Liver (tissue), 9 donors: Measurements from ENCODE around the gene PTPRD. TPM values are rescaled to one million over a fixed set of nuclear protein-coding genes. Genes with fewer than 3 reads are reported as not detected.

Experiments used
- DNase-seq: peaks from one replicate; pipeline ENCODE4 v3.0.0-alpha.2; 2017; ENCODE audit warnings: low spot score
- H3K27ac ChIP-seq, 2 donors: one replicate each; pipeline ENCODE4 v1.7.0; 2013; ENCODE audit warnings: inconsistent platforms in 2 of 2, low read length in 2 of 2, control low read depth in 1 of 2, low read depth in 1 of 2, mild to moderate bottlenecking in 1 of 2
- H3K27me3 ChIP-seq, 4 donors: one replicate each; pipeline versions ENCODE4 v1.6.1 to v1.7.0; 2013; ENCODE audit warnings: low read length in 3 of 4, inconsistent platforms in 1 of 4, mild to moderate bottlenecking in 1 of 4, moderate library complexity in 1 of 4; ENCODE audit not compliant: control insufficient read depth in 4 of 4, insufficient read depth in 4 of 4
- H3K36me3 ChIP-seq, 4 donors: one replicate each; pipeline versions ENCODE4 v1.6.1 to v1.7.0; 2013; ENCODE audit warnings: low read length in 3 of 4, mild to moderate bottlenecking in 3 of 4, low read depth in 1 of 4, moderate library complexity in 1 of 4; ENCODE audit not compliant: control insufficient read depth in 4 of 4, insufficient read depth in 3 of 4
- H3K4me1 ChIP-seq, 4 donors: one replicate each; pipeline versions ENCODE4 v1.6.1 to v1.7.0; 2013; ENCODE audit warnings: low read length in 3 of 4, mild to moderate bottlenecking in 3 of 4, moderate library complexity in 1 of 4; ENCODE audit not compliant: control insufficient read depth in 4 of 4, insufficient read depth in 4 of 4
- H3K4me3 ChIP-seq, 3 donors: one replicate each; pipeline versions ENCODE4 v1.6.1 to v1.7.0; 2013; ENCODE audit warnings: low read length in 3 of 3, control low read depth in 1 of 3, low read depth in 1 of 3, mild to moderate bottlenecking in 1 of 3
- H3K9ac ChIP-seq, 2 donors: one replicate each; pipeline ENCODE4 v1.7.0; 2013; ENCODE audit warnings: low read length in 2 of 2, mild to moderate bottlenecking in 2 of 2, moderate library complexity in 2 of 2, control low read depth in 1 of 2, low read depth in 1 of 2
- H3K9me3 ChIP-seq, 4 donors: one replicate each; pipeline versions ENCODE4 v1.6.1 to v1.7.0; 2013; ENCODE audit warnings: low read length in 3 of 4; ENCODE audit not compliant: control insufficient read depth in 4 of 4
- FOXA1 ChIP-seq: IDR thresholded peaks from 2 replicates; pipeline ENCODE4 v1.6.1; 2016; ENCODE audit warnings: antibody characterized with exemption
- FOXA2 ChIP-seq: IDR thresholded peaks from 2 replicates; pipeline ENCODE4 v1.6.1; 2016; ENCODE audit warnings: antibody characterized with exemption
- GABPA ChIP-seq, 2 donors: IDR thresholded peaks in 1 of 2; conservative IDR thresholded peaks in 1 of 2; 2 replicates each; pipeline ENCODE4 v1.6.1; 2016; ENCODE audit warnings: antibody characterized with exemption in 2 of 2, mild to moderate bottlenecking in 1 of 2, moderate library complexity in 1 of 2
- HNF4A ChIP-seq, 2 donors: conservative IDR thresholded peaks; 2 replicates each; pipeline ENCODE4 v1.6.1; 2016; ENCODE audit warnings: antibody characterized with exemption in 2 of 2, mild to moderate bottlenecking in 2 of 2
- HNF4G ChIP-seq: IDR thresholded peaks from 2 replicates; pipeline ENCODE4 v1.6.1; 2016; ENCODE audit warnings: antibody characterized with exemption
- JUND ChIP-seq, 2 donors: IDR thresholded peaks; 2 replicates each; pipeline ENCODE4 v1.6.1; 2016; ENCODE audit warnings: antibody characterized with exemption in 2 of 2
- SP1 ChIP-seq: IDR thresholded peaks from 2 replicates; pipeline ENCODE4 v1.6.1; 2018; ENCODE audit warnings: antibody characterized with exemption, mild to moderate bottlenecking
- TAF1 ChIP-seq: conservative IDR thresholded peaks from 2 replicates; pipeline ENCODE4 v1.6.1; 2016; ENCODE audit warnings: antibody characterized with exemption, mild to moderate bottlenecking
- WGBS: extraction: QIAGEN DNeasy Blood & Tissue Kit; methylation state at CpG from one replicate; pipeline ENCODE4 v1.1.7; 2013; 5-methylcytosine and 5-hydroxymethylcytosine counted together
- polyA plus RNA-seq, 2 donors: library from polyadenylated mRNA; stranded (reverse) in 1 of 2; unstranded in 1 of 2; fragments of 200-250 nt in 1 of 2; fragments of >200 nt in 1 of 2; fragmentation: Nextera tagmentation in 1 of 2; extraction: Ambion mirVana in 1 of 2; gene quantifications; one replicate each; pipeline versions ENCODE4 v1.2.1 to v1.2.3, GENCODE V29; 2013 to 2015
- total RNA-seq, 2 donors: library from RNA; depleted of rRNA; stranded (reverse); fragments of >200 nt; gene quantifications; one replicate each; pipeline ENCODE4 v1.2.3, GENCODE V29; 2014
- TF ChIP-seq, protein P1 (sequence below): fragments of 150-350 bp; IDR thresholded peaks from 2 replicates; pipeline ENCODE4 v1.5.1; 2017; ENCODE audit warnings: improper control_type of control experiment, low read depth, low read length; ENCODE audit not compliant: missing input control
- TF ChIP-seq, protein P2 (sequence below): IDR thresholded peaks from 2 replicates; pipeline ENCODE4 v1.6.1; 2016; ENCODE audit warnings: antibody characterized with exemption
- TF ChIP-seq, protein P3 (sequence below): IDR thresholded peaks from 2 replicates; pipeline ENCODE4 v1.6.1; 2016; ENCODE audit warnings: antibody characterized with exemption
- TF ChIP-seq, protein P4 (sequence below): IDR thresholded peaks from 2 replicates; pipeline ENCODE4 v1.6.1; 2016; ENCODE audit warnings: antibody characterized with exemption, mild to moderate bottlenecking
- donor health status: healthy.
- donor health status: healthy.
- donor health status: healthy.
- donor health status: healthy.
- donor health status: healthy.

Gene PTPRD
- total and polyA plus RNA-seq, 4 donors = 0.78 to 34.2 (median 4.7) TPM

- H3K4me3 ChIP-seq = no peak overlapping the region
- DNase-seq = no peak
- WGBS = 70% methylated on average over 3 of the region's 3 CpGs
- H3K27me3 ChIP-seq = no peaks in the 10 kb centered on the region
- TF ChIP-seq HNF4G (no peak), TAF1 (no peak), HNF4A (conservative IDR thresholded peaks at IDR 0.05) (no peak), FOXA2 (no peak)
- TF ChIP-seq, protein P1, sequence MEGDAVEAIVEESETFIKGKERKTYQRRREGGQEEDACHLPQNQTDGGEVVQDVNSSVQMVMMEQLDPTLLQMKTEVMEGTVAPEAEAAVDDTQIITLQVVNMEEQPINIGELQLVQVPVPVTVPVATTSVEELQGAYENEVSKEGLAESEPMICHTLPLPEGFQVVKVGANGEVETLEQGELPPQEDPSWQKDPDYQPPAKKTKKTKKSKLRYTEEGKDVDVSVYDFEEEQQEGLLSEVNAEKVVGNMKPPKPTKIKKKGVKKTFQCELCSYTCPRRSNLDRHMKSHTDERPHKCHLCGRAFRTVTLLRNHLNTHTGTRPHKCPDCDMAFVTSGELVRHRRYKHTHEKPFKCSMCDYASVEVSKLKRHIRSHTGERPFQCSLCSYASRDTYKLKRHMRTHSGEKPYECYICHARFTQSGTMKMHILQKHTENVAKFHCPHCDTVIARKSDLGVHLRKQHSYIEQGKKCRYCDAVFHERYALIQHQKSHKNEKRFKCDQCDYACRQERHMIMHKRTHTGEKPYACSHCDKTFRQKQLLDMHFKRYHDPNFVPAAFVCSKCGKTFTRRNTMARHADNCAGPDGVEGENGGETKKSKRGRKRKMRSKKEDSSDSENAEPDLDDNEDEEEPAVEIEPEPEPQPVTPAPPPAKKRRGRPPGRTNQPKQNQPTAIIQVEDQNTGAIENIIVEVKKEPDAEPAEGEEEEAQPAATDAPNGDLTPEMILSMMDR = no peak
- TF ChIP-seq, protein P2, sequence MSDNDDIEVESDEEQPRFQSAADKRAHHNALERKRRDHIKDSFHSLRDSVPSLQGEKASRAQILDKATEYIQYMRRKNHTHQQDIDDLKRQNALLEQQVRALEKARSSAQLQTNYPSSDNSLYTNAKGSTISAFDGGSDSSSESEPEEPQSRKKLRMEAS = no peak
- TF ChIP-seq, protein P3, sequence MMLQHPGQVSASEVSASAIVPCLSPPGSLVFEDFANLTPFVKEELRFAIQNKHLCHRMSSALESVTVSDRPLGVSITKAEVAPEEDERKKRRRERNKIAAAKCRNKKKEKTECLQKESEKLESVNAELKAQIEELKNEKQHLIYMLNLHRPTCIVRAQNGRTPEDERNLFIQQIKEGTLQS = no peak
- H3K9ac ChIP-seq = no peak overlapping the region
- no peaks in the 10 kb centered on the region for H3K36me3 ChIP-seq
- no peaks in the 10 kb centered on the region for H3K9me3 ChIP-seq
- H3K27ac ChIP-seq = no peak overlapping the region
- H3K4me1 ChIP-seq = no peaks in the 10 kb centered on the region
Observed at GRCh38 chr9:10094563-10094962, 518.2 kb downstream of the PTPRD start.

DNA sequence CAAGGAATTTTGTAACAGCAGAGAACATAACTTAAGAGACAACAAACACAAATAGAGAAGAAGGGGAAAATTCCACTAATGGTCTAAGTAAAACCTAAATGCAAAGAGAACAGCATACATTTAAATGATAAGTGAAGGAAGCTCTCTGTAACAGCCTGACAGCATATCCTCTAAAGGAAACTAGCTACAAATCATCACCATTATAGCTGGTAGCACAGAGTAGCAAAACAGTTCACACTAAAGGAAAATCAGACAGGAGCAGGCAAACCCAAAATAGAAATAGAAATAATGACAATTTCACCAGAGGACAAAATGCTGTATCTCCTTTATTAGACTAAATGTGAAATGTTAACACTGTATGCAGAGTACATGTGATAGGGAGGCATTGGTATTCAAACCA, 532.8 kb downstream of the PTPRD start:
- H3K27me3 ChIP-seq = no peaks in the 10 kb centered on the region
- no peaks in the 10 kb centered on the region for H3K4me1 ChIP-seq
- H3K9ac ChIP-seq = no peak overlapping the region
- H3K4me3 ChIP-seq = no peak overlapping the region
- DNase-seq = no peak
- no peaks in the 10 kb centered on the region for H3K36me3 ChIP-seq
- H3K9me3 ChIP-seq = no peaks in the 10 kb centered on the region
- TF ChIP-seq FOXA2 (no peak), GABPA (IDR thresholded peaks at IDR 0.05 in 1 of 2, conservative IDR thresholded peaks at IDR 0.05 in 1 of 2) (no peak), FOXA1 (no peak), SP1 (no peak), HNF4G (no peak), HNF4A (conservative IDR thresholded peaks at IDR 0.05) (no peak), JUND (IDR thresholded peaks at IDR 0.05) (no peak)
- TF ChIP-seq, protein P4, sequence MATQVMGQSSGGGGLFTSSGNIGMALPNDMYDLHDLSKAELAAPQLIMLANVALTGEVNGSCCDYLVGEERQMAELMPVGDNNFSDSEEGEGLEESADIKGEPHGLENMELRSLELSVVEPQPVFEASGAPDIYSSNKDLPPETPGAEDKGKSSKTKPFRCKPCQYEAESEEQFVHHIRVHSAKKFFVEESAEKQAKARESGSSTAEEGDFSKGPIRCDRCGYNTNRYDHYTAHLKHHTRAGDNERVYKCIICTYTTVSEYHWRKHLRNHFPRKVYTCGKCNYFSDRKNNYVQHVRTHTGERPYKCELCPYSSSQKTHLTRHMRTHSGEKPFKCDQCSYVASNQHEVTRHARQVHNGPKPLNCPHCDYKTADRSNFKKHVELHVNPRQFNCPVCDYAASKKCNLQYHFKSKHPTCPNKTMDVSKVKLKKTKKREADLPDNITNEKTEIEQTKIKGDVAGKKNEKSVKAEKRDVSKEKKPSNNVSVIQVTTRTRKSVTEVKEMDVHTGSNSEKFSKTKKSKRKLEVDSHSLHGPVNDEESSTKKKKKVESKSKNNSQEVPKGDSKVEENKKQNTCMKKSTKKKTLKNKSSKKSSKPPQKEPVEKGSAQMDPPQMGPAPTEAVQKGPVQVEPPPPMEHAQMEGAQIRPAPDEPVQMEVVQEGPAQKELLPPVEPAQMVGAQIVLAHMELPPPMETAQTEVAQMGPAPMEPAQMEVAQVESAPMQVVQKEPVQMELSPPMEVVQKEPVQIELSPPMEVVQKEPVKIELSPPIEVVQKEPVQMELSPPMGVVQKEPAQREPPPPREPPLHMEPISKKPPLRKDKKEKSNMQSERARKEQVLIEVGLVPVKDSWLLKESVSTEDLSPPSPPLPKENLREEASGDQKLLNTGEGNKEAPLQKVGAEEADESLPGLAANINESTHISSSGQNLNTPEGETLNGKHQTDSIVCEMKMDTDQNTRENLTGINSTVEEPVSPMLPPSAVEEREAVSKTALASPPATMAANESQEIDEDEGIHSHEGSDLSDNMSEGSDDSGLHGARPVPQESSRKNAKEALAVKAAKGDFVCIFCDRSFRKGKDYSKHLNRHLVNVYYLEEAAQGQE = no peak
- TF ChIP-seq, protein P2 = no peak
- no peak overlapping the region for H3K27ac ChIP-seq
